Measurements from ENCODE around the gene ALK.

ALK gene

GRCh38 chr2:29688429-29688828 lies 233.0 kb downstream of the ALK start:
- DNase-seq (ENCODE audit: low read depth, low spot score): no peak
- no peak overlapping the region for H3K27ac ChIP-seq

- DNase-seq (ENCODE audit: low read depth, low spot score): no peak
- H3K27ac ChIP-seq: no peak overlapping the region
Observed at GRCh38 chr2:29687121-29687520, 234.3 kb downstream of the ALK start.

- no peak for DNase-seq (ENCODE audit: low read depth, low spot score)
- H3K27ac ChIP-seq: no peak overlapping the region
Observed at GRCh38 chr2:29676886-29677453, 244.4 kb downstream of the ALK start.

GRCh38 chr2:29664578-29664977 lies 256.8 kb downstream of the ALK start:
- no peak overlapping the region for H3K27ac ChIP-seq
- no peak for DNase-seq (ENCODE audit: low read depth, low spot score)

- peak; percentile 34 for DNase-seq (ENCODE audit: low read depth, low spot score)
Observed at GRCh38 chr2:29663268-29663667, 258.1 kb downstream of the ALK start.

GRCh38 chr2:29662861-29663260 lies 258.5 kb downstream of the ALK start:
- peak overlapping the region; percentile 84 for H3K27ac ChIP-seq
- peak; percentile 26 for DNase-seq (ENCODE audit: low read depth, low spot score)

More at GRCh38 chr2:29663268-29663667, 258.1 kb downstream of the ALK start:
- H3K27ac ChIP-seq: peak overlapping the region; percentile 84

GRCh38 chr2:29660201-29660600 lies 261.2 kb downstream of the ALK start:
- no peak overlapping the region for H3K27ac ChIP-seq
- DNase-seq (ENCODE audit: low read depth, low spot score): no peak

- DNase-seq (ENCODE audit: low read depth, low spot score): no peak
- H3K27ac ChIP-seq: no peak overlapping the region
Observed at GRCh38 chr2:29659178-29659577, 262.2 kb downstream of the ALK start.

- no peak for DNase-seq (ENCODE audit: low read depth, low spot score)
Observed at GRCh38 chr2:29657674-29658073, 263.7 kb downstream of the ALK start.

GRCh38 chr2:29655391-29656086 lies 265.8 kb downstream of the ALK start:
- H3K27ac ChIP-seq: no peak overlapping the region
- no peak for DNase-seq (ENCODE audit: low read depth, low spot score)

More at GRCh38 chr2:29657674-29658073, 263.7 kb downstream of the ALK start:
- no peak overlapping the region for H3K27ac ChIP-seq

GRCh38 chr2:29650631-29651097 lies 270.7 kb downstream of the ALK start:
- DNase-seq (ENCODE audit: low read depth, low spot score): peak; percentile 60
- no peak overlapping the region for H3K27ac ChIP-seq

- H3K27ac ChIP-seq: no peak overlapping the region
- DNase-seq (ENCODE audit: low read depth, low spot score): no peak
Observed at GRCh38 chr2:29644949-29645348, 276.4 kb downstream of the ALK start.

GRCh38 chr2:29643196-29643595 lies 278.2 kb downstream of the ALK start:
- no peak overlapping the region for H3K27ac ChIP-seq

GRCh38 chr2:29640360-29640759 lies 281.0 kb downstream of the ALK start:
- H3K27ac ChIP-seq: peak overlapping the region; percentile 23
- no peak for DNase-seq (ENCODE audit: low read depth, low spot score)

More at GRCh38 chr2:29643196-29643595, 278.2 kb downstream of the ALK start:
- DNase-seq (ENCODE audit: low read depth, low spot score): no peak

GRCh38 chr2:29638641-29639040 lies 282.7 kb downstream of the ALK start:
- no peak overlapping the region for H3K27ac ChIP-seq
- no peak for DNase-seq (ENCODE audit: low read depth, low spot score)

GRCh38 chr2:29634916-29635315 lies 286.5 kb downstream of the ALK start:
- DNase-seq (ENCODE audit: low read depth, low spot score): no peak

GRCh38 chr2:29632018-29632417 lies 289.4 kb downstream of the ALK start:
- H3K27ac ChIP-seq: peak overlapping the region; percentile 22
- peak; percentile 49 for DNase-seq (ENCODE audit: low read depth, low spot score)

More at GRCh38 chr2:29634916-29635315, 286.5 kb downstream of the ALK start:
- no peak overlapping the region for H3K27ac ChIP-seq

GRCh38 chr2:29629495-29629894 lies 291.9 kb downstream of the ALK start:
- DNase-seq (ENCODE audit: low read depth, low spot score): no peak
- no peak overlapping the region for H3K27ac ChIP-seq

GRCh38 chr2:29628862-29629261 lies 292.5 kb downstream of the ALK start:
- DNase-seq (ENCODE audit: low read depth, low spot score): no peak
- H3K27ac ChIP-seq: no peak overlapping the region

- H3K27ac ChIP-seq: no peak overlapping the region
- no peak for DNase-seq (ENCODE audit: low read depth, low spot score)
Observed at GRCh38 chr2:29628108-29628745, 293.2 kb downstream of the ALK start.

- H3K27ac ChIP-seq: no peak overlapping the region
- no peak for DNase-seq (ENCODE audit: low read depth, low spot score)
Observed at GRCh38 chr2:29627279-29627711, 294.1 kb downstream of the ALK start.
